NCI-H524 treated with DMSO at 0.1 percent for 48 hours (cell line): ENCODE measurements around the gene TTK.
"Not testable (repeated sequence)": the region's sequence is repeated elsewhere in the genome, so short reads cannot be mapped to it uniquely, and the experiment has no call there.

Experiments used
- DNase-seq: peaks from one replicate; lab custom pipeline; 2025; lab: John Stamatoyannopoulos, UW

The TTK gene

DNA sequence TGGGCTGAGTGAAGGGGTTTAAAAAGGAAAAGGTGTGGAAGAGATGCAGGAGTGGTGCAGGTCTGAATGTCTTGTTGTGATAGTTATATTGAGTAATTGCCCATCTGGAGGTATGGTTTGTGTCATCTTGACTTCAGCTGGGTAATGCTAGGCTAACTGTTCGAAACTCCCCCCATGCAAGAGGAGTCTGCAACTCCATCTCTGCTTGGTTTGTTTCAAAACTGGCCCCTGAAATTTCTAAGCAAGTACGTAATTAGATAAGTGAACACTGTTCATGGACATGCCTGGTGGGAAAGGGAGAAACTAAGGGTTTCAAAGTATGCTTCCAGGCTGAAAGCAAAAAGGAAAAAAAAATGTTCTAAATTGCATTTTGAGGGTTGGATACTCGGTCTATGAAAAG is 17.1 kb downstream of the TTK start:
- DNase-seq = no peak

DNA sequence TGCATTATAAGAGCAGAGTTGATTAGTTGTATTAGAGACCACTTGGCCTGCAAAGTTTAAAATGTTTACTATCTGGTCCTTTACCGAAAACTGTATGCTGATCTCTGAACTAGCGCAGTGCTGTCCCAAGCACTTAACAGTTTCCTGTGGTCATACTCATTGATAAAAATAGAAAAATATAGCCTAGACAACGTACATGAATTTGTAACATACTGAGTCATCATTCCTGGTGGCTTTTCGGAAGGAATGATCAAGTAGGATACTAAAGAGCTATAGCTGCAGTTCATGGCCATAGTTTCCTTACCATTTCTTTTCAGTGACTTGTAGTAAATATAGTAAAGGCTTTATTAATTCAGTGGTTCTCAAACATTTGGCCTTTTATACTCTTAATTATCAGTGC is 18.4 kb downstream of the TTK start:
- no peak for DNase-seq

DNA sequence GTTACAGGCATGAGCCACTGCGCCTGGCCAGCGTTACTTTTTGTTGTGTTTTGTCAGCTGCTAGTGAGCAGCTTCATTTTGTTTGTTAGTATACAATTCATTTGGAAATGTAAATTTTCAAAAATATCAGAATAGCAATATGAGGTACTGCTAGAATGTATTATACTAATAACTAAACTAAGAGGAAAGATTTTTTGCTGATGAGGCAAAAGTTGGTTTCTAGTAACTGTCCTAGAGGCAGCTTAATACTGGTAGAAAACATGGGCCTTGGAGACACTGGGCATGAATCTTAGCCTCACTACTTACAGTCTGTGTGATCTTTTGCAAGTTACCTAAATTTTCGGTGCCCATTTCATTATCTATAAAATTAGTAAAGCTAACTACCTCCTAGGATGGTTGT is 24.1 kb downstream of the TTK start:
- DNase-seq = no peak

DNA sequence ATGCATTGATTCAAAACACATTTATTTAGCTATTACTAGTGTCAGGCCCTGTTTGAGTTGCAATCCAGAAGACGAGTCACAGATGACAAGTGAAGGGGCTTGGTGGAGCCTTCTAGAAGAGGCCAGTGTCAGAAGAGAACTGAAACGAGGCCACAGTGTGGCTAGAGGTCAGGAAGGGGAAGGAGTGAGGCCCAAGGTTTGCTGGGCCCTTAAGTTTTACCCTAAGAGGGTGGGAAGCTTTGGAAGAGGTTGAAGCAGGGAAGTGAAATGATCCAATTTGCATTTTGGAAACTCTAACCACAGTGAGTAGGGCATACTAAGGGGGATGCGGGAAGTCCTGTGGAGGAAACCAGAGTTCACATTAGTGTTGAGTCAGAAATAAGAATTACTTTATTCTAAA is 25.0 kb downstream of the TTK start:
- DNase-seq = no peak

DNA sequence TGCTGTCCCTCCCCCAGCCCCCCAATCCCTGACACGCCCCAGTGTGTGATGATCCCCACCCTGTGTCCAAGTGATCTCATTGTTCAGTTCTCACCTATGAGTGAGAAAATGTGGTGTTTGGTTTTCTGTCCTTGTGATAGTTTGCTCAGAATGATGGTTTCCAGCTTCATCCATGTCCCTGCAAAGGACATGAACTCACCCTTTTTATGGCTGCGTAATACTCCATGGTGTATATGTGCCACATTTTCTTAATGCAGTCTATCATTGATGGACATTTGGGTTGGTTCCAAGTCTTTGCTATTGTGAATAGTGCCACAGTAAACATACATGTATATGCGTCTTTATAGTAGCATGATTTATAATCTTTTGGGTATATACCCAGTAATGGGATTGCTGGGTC is 43.8 kb downstream of the TTK start:
- DNase-seq = not testable (repeated sequence)

DNA sequence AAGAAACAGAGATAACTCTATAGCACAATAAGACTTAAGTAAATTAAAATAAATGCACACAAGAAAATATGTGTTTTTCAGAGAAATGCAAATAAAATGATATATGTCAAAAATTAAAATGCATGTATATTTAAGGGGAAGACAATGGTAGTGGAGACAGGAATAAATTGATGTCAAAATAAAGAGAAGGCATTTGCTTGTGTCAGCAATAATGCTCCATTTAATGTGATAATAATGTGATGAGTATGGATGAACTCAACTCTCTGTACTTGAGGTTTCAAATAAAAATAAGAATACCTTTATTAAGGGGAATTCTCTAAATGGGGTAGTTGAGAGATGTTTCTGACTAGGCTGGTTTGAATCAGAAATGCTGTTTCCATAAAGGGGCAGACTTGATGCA is 56.3 kb downstream of the TTK start:
- no peak for DNase-seq

DNA sequence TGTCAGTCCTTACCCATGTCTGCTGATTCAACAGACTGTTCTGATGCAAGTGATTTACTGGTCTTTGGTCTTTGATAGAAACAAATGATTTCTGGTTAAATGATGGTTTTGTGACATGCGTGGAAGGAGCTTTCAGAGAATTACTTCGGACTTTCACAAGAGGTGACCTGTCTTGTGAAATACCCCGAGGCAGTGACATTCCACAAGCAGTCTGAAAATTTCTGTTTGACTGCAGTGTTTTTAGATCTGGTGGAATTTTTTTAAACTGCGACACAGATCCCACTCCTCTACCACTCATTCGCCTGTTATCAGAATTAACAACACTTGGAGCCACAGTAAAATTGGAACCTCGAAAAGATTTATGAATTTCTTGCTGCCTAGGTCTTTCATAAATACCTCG is 63.7 kb downstream of the TTK start:
- DNase-seq = not testable (repeated sequence)

DNA sequence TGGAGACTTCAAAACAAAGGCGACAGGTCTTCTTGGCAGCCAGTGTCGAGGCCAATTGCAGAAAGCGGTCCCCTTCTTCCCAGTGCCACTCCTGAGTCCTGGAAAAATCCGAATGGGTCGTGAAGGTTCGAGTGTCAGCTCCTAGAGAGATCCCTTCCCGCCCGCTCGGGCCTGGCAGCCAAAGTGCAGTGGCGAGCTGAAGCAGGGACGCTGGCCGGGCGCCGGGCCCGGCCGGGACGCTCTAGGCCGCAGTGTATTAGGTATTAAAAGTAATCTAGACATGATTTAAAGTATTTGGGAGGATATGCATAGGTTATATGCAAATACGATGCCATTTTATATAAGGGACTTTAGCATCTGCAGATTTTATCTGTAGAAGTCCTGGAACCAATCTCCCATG is 66.0 kb downstream of the TTK start:
- DNase-seq = not testable (repeated sequence)

DNA sequence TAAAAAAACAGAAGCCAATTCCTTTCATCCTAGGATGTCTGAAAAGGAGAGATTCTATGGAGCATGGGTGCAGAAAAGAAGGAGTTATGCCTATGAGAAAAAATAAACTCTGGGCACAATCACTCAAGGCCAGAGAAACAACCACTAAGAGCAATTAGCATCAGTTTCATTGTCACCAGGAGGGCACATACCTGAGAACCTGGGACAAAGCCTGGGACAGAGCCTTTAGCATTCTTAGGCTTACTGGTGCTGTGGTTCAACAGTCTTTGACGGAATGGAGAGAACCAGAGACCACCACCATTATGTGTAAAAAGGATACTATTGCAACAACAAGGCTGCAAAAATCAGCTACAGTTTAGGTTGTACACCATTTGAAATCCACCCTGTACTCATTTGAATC is 72.6 kb downstream of the TTK start:
- no peak for DNase-seq

DNA sequence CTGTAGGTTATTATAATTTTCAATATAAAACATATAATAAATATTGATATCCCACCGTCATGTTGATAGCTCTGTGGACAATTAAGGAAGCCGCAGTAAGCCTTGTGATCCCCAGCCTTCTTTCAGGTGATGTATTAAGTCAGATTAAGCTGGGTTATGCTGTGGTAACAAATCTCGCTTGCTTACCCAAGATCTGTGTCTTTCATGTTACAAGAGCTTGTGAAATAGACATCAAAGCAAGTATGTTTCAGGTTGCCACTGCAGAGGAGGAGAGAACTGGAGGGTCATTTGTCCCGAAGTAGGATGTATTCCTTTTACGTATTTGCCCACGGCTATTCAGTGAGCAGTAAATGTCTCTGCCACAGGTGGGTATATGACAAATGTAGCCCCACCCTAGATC is 84.2 kb downstream of the TTK start:
- no peak for DNase-seq

DNA sequence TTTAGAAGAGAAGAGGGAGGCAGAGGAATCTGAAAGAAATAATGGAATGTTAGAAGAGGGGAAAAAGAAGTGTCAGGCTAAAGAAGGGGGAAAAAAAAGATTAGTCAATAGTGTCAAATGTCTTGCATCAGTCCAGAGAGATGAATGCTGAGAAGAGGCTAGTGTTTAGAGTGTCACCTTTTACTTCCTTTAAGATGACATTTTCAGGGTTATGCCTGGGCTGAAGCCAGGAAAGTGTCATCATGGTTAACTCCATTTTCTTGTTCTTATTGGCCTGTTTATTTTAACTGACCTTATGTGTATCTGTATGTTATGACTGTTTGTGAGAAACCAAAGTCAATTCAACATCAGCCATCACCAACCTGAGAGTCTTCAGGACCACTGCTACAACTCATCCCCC is 87.1 kb downstream of the TTK start:
- no peak for DNase-seq
